GM12872 (cell line): ENCODE results near the gene SPATA33.

ENCODE experiments used
- CTCF ChIP-seq: IDR thresholded peaks from 3 replicates; pipeline ENCODE4 v1.5.1; 2011; ENCODE audit warnings: low read depth, mild to moderate bottlenecking, low read length, moderate library complexity; ENCODE audit not compliant: insufficient read depth

Gene SPATA33

GRCh38 chr16:89636663-89637062, 21.0 kb upstream of the SPATA33 start:
- TF ChIP-seq CTCF: no peak

GRCh38 chr16:89637379-89637778, 20.3 kb upstream of the SPATA33 start:
- TF ChIP-seq CTCF: no peak

DNA sequence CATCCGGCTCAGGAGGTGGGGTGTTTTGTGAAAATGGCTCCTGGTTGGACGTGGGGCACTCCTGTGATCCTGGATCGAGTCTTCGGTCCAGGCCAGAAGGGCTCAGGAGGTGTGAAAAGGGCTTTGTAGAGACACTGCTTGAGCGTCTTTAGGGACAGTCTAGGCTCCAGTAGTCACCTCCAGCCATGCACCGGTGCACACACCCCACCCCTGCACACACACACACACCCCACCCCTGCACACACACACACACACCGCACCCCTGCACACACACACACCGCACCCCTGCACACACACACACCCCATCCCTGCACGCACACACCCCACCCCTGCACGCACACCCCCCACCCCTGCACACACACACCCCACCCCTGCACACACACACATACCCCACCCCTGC, 19.2 kb upstream of the SPATA33 start:
- no peak for TF ChIP-seq CTCF

GRCh38 chr16:89639385-89639784, 18.3 kb upstream of the SPATA33 start:
- no peak for TF ChIP-seq CTCF

DNA sequence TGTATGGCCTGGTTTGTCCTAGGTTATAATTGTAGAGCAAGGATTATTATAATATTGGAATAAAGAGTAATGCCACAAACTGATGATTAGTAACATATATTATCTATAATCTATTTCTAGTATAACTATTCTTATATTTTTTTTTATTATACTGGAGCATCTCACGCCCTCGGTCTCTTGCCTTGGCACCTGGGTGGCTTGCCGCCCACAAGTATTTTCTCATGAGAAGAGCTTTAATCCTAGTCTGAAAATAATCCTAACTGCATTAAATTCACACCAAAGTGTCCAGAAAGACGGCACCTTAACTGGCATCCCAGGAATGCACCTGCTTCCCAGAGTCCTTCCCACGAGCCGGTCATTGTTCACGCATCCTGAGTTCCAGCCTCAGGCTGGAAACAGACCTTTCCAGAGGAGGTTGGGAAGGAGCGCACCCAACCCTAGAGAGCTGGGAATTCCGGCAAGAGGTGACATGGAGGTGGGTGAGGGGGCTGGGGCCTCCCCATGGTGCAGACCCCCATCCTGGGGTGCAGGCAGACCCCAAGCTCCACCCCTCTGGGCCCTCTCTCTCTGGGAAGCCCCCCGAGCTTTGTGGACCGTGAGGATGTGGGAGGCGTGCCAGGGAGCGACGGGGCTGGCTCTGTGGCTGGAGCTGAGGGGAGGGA, 16.0 kb upstream of the SPATA33 start:
- TF ChIP-seq CTCF: no peak

DNA sequence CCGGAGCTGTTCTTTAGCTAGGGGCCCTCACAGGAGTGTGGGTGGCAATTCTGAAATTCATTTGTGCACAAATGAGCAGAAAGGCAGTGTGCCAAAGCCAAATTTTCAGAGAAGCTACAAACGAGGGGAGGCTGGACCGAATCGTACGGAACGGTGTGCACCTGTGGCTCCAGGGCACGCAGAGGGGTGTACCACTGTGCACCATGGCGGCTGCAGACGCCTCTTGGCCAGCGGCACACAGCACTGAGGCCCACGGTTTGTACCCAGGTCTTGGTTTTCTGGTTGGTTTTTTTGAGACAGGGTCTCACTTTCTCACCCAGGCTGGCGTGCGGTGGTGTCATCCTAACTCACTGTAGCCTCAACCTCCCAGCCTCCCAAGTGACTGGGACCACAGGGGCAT, 15.1 kb upstream of the SPATA33 start:
- no peak for TF ChIP-seq CTCF

GRCh38 chr16:89643769-89644300, 13.8 kb upstream of the SPATA33 start:
- TF ChIP-seq CTCF: no peak
